A549 (cell line): ENCODE results near the gene TOMM20.
"Not testable (repeated sequence)": the region's sequence is repeated elsewhere in the genome, so short reads cannot be mapped to it uniquely, and the experiment has no call there.

Source experiments
- CEBPB ChIP-seq, 2 experiments: fragments of >200 bp in 1 of 2; sonication (Bioruptor Twin) in 1 of 2; formaldehyde crosslinking in 1 of 2; IDR thresholded peaks; 2 replicates each; pipeline ENCODE4 v1.6.1; 2012 to 2016
- CTCF ChIP-seq: fragments of >200 bp; sonication (Bioruptor Twin); formaldehyde crosslinking; IDR thresholded peaks from 3 replicates; pipeline ENCODE4 v1.5.1; 2016
- EP300 ChIP-seq, 2 experiments: fragments of >200 bp; sonication (Bioruptor Twin); formaldehyde crosslinking; IDR thresholded peaks; 2 replicates in 1 of 2; 3 replicates in 1 of 2; pipeline ENCODE4 v1.6.1; 2016 to 2017
- HOXB13 ChIP-seq: fragments of 250-450 bp; sonication (Bioruptor Pico); IDR thresholded peaks from 2 replicates; pipeline ENCODE4 v1.5.0; 2020; ENCODE audit warnings: low read depth, mild to moderate bottlenecking, moderate library complexity
- JUNB ChIP-seq: fragments of >200 bp; sonication (Bioruptor Twin); formaldehyde crosslinking; IDR thresholded peaks from 2 replicates; pipeline ENCODE4 v1.6.1; 2016
- MYC ChIP-seq: IDR thresholded peaks from 2 replicates; pipeline ENCODE4 v1.6.1; 2012; ENCODE audit warnings: mild to moderate bottlenecking, inconsistent platforms, low read length, improper control_type of control experiment, borderline replicate concordance
- POLR2A ChIP-seq: IDR thresholded peaks from 2 replicates; pipeline ENCODE4 v1.6.1; 2012; ENCODE audit warnings: mild to moderate bottlenecking, low read length
- POLR2AphosphoS2 ChIP-seq: conservative IDR thresholded peaks from 2 replicates; pipeline ENCODE4 v1.6.1; 2012; ENCODE audit warnings: low read length, improper control_type of control experiment, inconsistent platforms
- RCOR1 ChIP-seq: fragments of 150-350 bp; IDR thresholded peaks from 2 replicates; pipeline ENCODE4 v1.6.1; 2014; ENCODE audit warnings: antibody characterized with exemption, low read length, low read depth
- USF2 ChIP-seq: fragments of 450-650 bp; IDR thresholded peaks from 2 replicates; pipeline ENCODE4 v1.6.1; 2014; ENCODE audit warnings: antibody characterized with exemption
- TF ChIP-seq, protein P1 (sequence below): fragments of 200-600 bp; sonication (generic); IDR thresholded peaks from 2 replicates; pipeline ENCODE4 v1.6.1; 2016; ENCODE audit warnings: antibody characterized with exemption, mild to moderate bottlenecking, moderate library complexity

DNA sequence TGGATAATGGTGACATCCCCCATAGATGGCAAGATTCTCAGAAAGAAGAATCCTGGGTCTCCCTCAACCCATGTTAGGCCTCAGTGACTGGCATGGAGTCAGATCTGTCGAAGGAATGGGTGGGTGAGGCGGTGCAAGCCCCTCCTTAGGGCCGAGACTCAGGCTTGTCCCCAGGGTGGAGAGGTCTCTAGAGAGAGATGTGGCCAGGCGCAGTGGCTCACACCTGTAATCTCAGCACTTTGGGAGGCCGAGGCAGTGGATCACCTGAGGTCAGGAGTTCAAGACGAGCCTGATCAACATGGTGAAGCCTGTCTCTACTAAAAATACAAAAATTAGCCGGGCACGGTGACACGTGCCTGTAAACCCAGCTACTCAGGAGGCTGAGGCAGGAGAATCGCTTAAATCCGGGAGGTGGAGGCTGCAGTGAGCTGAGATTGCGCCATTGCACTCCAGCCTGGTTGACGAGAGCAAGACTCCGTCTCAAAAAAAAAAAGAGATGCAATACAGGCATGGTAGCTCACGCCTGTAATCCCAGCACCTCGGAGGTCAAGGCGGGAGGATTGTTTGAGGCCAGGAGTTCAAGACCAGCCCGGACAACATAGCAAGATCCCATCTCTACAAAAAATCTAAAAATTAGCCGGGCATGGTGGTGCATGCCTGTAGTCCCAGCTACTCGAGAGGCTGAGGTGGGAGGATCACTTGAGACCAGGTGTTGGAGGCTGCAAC is 37.2 kb downstream of the TOMM20 start:
- not testable (repeated sequence) for TF ChIP-seq CTCF; EP300 (IDR thresholded peaks at IDR 0.05); USF2; POLR2AphosphoS2; MYC; POLR2A; RCOR1; JUNB; HOXB13 (CRISPR knock-in tag)
- TF ChIP-seq, protein P1, sequence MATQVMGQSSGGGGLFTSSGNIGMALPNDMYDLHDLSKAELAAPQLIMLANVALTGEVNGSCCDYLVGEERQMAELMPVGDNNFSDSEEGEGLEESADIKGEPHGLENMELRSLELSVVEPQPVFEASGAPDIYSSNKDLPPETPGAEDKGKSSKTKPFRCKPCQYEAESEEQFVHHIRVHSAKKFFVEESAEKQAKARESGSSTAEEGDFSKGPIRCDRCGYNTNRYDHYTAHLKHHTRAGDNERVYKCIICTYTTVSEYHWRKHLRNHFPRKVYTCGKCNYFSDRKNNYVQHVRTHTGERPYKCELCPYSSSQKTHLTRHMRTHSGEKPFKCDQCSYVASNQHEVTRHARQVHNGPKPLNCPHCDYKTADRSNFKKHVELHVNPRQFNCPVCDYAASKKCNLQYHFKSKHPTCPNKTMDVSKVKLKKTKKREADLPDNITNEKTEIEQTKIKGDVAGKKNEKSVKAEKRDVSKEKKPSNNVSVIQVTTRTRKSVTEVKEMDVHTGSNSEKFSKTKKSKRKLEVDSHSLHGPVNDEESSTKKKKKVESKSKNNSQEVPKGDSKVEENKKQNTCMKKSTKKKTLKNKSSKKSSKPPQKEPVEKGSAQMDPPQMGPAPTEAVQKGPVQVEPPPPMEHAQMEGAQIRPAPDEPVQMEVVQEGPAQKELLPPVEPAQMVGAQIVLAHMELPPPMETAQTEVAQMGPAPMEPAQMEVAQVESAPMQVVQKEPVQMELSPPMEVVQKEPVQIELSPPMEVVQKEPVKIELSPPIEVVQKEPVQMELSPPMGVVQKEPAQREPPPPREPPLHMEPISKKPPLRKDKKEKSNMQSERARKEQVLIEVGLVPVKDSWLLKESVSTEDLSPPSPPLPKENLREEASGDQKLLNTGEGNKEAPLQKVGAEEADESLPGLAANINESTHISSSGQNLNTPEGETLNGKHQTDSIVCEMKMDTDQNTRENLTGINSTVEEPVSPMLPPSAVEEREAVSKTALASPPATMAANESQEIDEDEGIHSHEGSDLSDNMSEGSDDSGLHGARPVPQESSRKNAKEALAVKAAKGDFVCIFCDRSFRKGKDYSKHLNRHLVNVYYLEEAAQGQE, result not testable (repeated sequence)
- peak in 1 of 2 experiments; percentile 9; a peak in 1 of 4 replicates for TF ChIP-seq CEBPB (IDR thresholded peaks at IDR 0.05)
